COLO668 (cell line): ENCODE results near the gene EBLN1.
"Not testable (repeated sequence)": the region's sequence is repeated elsewhere in the genome, so short reads cannot be mapped to it uniquely, and the experiment has no call there.

Experiments used
- DNase-seq: peaks from one replicate; lab custom pipeline; 2025; ENCODE audit not compliant: unreplicated experiment; lab: John Stamatoyannopoulos, UW

EBLN1 gene

GRCh38 chr10:22228943-22229801, 11.4 kb upstream of the EBLN1 start:
- DNase-seq = peak; percentile 82

- DNase-seq = no peak
These were observed 10.5 kb upstream of the EBLN1 start for GRCh38 chr10:22228167-22228938.

GRCh38 chr10:22226599-22226998, 8.8 kb upstream of the EBLN1 start:
- DNase-seq = no peak

GRCh38 chr10:22222236-22223190, 4.7 kb upstream of the EBLN1 start:
- DNase-seq = no peak

GRCh38 chr10:22219308-22219707, 1.5 kb upstream of the EBLN1 start:
- no peak for DNase-seq

- DNase-seq = no peak
These were observed 633 bp upstream of the EBLN1 start for GRCh38 chr10:22218448-22218847.

GRCh38 chr10:22217084-22217483, 731 bp downstream of the EBLN1 start:
- not testable (repeated sequence) for DNase-seq

- DNase-seq = no peak
These were observed 7.5 kb downstream of the EBLN1 start for GRCh38 chr10:22210267-22210666.

- no peak for DNase-seq
These were observed 23.9 kb downstream of the EBLN1 start for GRCh38 chr10:22193945-22194344.

- no peak for DNase-seq
These were observed 32.2 kb downstream of the EBLN1 start for GRCh38 chr10:22185586-22185985.

- DNase-seq = no peak
These were observed 33.9 kb downstream of the EBLN1 start for GRCh38 chr10:22183771-22184461.

GRCh38 chr10:22180724-22181123, 37.1 kb downstream of the EBLN1 start:
- DNase-seq = no peak

GRCh38 chr10:22174442-22174841, 43.4 kb downstream of the EBLN1 start:
- DNase-seq = no peak

- no peak for DNase-seq
These were observed 46.7 kb downstream of the EBLN1 start for GRCh38 chr10:22171131-22171530.

- no peak for DNase-seq
These were observed 47.2 kb downstream of the EBLN1 start for GRCh38 chr10:22170582-22170981.

- DNase-seq = no peak
These were observed 57.8 kb downstream of the EBLN1 start for GRCh38 chr10:22159979-22160378.

GRCh38 chr10:22159180-22159579, 58.6 kb downstream of the EBLN1 start:
- no peak for DNase-seq
